OCI-LY7 (cell line): ENCODE measurements around the gene ADRA2A.

ENCODE experiments used
- EZH2phosphoT487 ChIP-seq: fragments of 200-600 bp; sonication (generic); IDR thresholded peaks from 2 replicates; pipeline ENCODE4 v1.6.1; 2018; ENCODE audit warnings: low read depth, borderline replicate concordance, mild to moderate bottlenecking, mixed run types, antibody characterized with exemption, low read length, moderate library complexity, mixed read lengths
- TF ChIP-seq, protein P1 (sequence below): fragments of 200-600 bp; sonication (generic); conservative IDR thresholded peaks from 2 replicates; pipeline ENCODE4 v1.5.1; 2014; ENCODE audit warnings: mild to moderate bottlenecking, antibody characterized with exemption, low read length, moderate library complexity, mixed read lengths

GRCh38 chr10:111091833-111092232, 15.0 kb downstream of the ADRA2A start:
- TF ChIP-seq, protein P1, sequence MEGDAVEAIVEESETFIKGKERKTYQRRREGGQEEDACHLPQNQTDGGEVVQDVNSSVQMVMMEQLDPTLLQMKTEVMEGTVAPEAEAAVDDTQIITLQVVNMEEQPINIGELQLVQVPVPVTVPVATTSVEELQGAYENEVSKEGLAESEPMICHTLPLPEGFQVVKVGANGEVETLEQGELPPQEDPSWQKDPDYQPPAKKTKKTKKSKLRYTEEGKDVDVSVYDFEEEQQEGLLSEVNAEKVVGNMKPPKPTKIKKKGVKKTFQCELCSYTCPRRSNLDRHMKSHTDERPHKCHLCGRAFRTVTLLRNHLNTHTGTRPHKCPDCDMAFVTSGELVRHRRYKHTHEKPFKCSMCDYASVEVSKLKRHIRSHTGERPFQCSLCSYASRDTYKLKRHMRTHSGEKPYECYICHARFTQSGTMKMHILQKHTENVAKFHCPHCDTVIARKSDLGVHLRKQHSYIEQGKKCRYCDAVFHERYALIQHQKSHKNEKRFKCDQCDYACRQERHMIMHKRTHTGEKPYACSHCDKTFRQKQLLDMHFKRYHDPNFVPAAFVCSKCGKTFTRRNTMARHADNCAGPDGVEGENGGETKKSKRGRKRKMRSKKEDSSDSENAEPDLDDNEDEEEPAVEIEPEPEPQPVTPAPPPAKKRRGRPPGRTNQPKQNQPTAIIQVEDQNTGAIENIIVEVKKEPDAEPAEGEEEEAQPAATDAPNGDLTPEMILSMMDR, result no peak
- TF ChIP-seq EZH2phosphoT487, result no peak
